HFFc6 (cell line): ENCODE measurements around the gene FAM53B. TPM values are rescaled to one million over a fixed set of nuclear protein-coding genes. Genes with fewer than 3 reads are reported as not detected.

Experiments used
- DNase-seq: peaks from one replicate; pipeline ENCODE4 v3.0.0-alpha.2; 2018
- H3K27ac Mint-ChIP-seq: 2 replicates; pipeline ENCODE4 v1.8.0; 2020; ENCODE audit warnings: mild to moderate bottlenecking, mixed read lengths
- H3K27me3 Mint-ChIP-seq: 2 replicates; pipeline ENCODE4 v1.8.0; 2021; ENCODE audit warnings: mild to moderate bottlenecking, moderate library complexity, mixed read lengths; ENCODE audit not compliant: insufficient read depth
- H3K36me3 Mint-ChIP-seq: 2 replicates; pipeline ENCODE4 v1.8.0; 2021; ENCODE audit warnings: low read depth, mixed read lengths
- H3K4me1 Mint-ChIP-seq: 2 replicates; pipeline ENCODE4 v1.8.0; 2020; ENCODE audit warnings: low read depth, mixed read lengths
- H3K4me3 Mint-ChIP-seq: 2 replicates; pipeline ENCODE4 v1.8.0; 2020; ENCODE audit warnings: mild to moderate bottlenecking, moderate library complexity, mixed read lengths
- H3K9me3 Mint-ChIP-seq: 2 replicates; pipeline ENCODE4 v1.8.0; 2020; ENCODE audit warnings: mild to moderate bottlenecking, mixed read lengths
- CTCF ChIP-seq: fragments of 200-600 bp; sonication (generic); IDR thresholded peaks from 2 replicates; pipeline ENCODE4 v1.5.0; 2021; ENCODE audit warnings: antibody characterized with exemption, mild to moderate bottlenecking
- total RNA-seq, 6 experiments: library from RNA; stranded (reverse); fragmentation: NEBNext Ultra II Directional; extraction: Animal tissue kit (Norgen Biotek cat#: 25700); gene quantifications; 2 replicates in 1 of 6; 3 replicates in 5 of 6; pipeline ENCODE4 v1.2.3, GENCODE V29; 2021

FAM53B gene
- total RNA-seq, 6 experiments from 2014 or later = 9.3 to 10.6 (median 10.4) TPM

GRCh38 chr10:124697837-124698544, 46.2 kb downstream of the FAM53B start:
- TF ChIP-seq CTCF = no peak
- Mint-ChIP-seq H3K4me1 (no peaks in the 10 kb centered on the region), H3K4me3 (no peak overlapping the region), H3K36me3 (no peaks in the 10 kb centered on the region), H3K27me3 (peaks cover 1% of the 10 kb centered on the region), H3K9me3 (no peaks in the 10 kb centered on the region), H3K27ac (no peak overlapping the region)
- no peak for DNase-seq

GRCh38 chr10:124697443-124697836, 46.7 kb downstream of the FAM53B start:
- Mint-ChIP-seq H3K9me3 (no peaks in the 10 kb centered on the region), H3K36me3 (no peaks in the 10 kb centered on the region), H3K4me1 (no peaks in the 10 kb centered on the region), H3K4me3 (no peak overlapping the region), H3K27me3 (peaks cover 1% of the 10 kb centered on the region), H3K27ac (no peak overlapping the region)
- DNase-seq = no peak
- TF ChIP-seq CTCF = no peak

GRCh38 chr10:124696446-124697392, 47.5 kb downstream of the FAM53B start:
- Mint-ChIP-seq H3K9me3 (no peaks in the 10 kb centered on the region), H3K27me3 (peaks cover 1% of the 10 kb centered on the region), H3K36me3 (no peaks in the 10 kb centered on the region), H3K4me3 (no peak overlapping the region), H3K4me1 (no peaks in the 10 kb centered on the region), H3K27ac (no peak overlapping the region)
- no peak for TF ChIP-seq CTCF
- DNase-seq = no peak

GRCh38 chr10:124695259-124695658, 48.9 kb downstream of the FAM53B start:
- no peak overlapping the region for H3K27ac Mint-ChIP-seq
- H3K36me3 Mint-ChIP-seq = 0 out of 2 replicates have a peak, but pooled peaks cover under 1% of the 10 kb centered on the region
- no peak for DNase-seq

More at GRCh38 chr10:124695259-124695658, 48.9 kb downstream of the FAM53B start:
- TF ChIP-seq CTCF = no peak
- peaks cover 1% of the 10 kb centered on the region for H3K27me3 Mint-ChIP-seq
- no peaks in the 10 kb centered on the region for H3K4me1 Mint-ChIP-seq
- no peaks in the 10 kb centered on the region for H3K9me3 Mint-ChIP-seq
- no peak overlapping the region for H3K4me3 Mint-ChIP-seq
